ENCODE data around the gene CACNA2D1.

- TF ChIP-seq CTCF (IDR thresholded peaks at IDR 0.05) (no peak), ZFX (IDR thresholded peaks at IDR 0.05; ENCODE audit: borderline replicate concordance) (no peak)
Measured at GRCh38 chr7:82273886-82274285, 169.7 kb downstream of the CACNA2D1 start.

All from 22Rv1 (cell line).